CMK (cell line): ENCODE data around the gene PRKG1.
A peak's percentile ranks its signal among the peaks of the same experiment; 100 is the strongest.
"Not testable (repeated sequence)": the region's sequence is repeated elsewhere in the genome, so short reads cannot be mapped to it uniquely, and the experiment has no call there.

ENCODE experiments used
- DNase-seq: peaks from one replicate; pipeline ENCODE4 v3.0.0-alpha.2; 2010; ENCODE audit warnings: low read depth

PRKG1 gene

DNA sequence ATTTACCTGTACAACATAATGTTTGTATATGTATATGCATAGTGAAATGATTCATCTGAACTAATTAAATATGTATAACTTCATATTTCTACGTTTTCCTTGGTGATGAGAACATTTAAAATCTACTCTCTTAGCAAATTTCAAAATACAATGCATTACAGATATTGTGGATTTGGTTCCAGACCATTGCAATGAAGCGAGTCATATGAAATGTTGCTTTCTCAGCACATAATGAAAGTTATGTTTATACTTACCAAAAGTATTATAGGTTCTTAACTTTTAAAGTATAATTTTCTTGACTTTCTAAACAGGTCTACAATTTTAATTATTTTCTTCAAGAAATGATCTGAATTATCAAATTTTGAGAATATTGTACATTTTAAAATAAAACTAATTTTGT lies 435.9 kb downstream of the PRKG1 start:
- no peak for DNase-seq

DNA sequence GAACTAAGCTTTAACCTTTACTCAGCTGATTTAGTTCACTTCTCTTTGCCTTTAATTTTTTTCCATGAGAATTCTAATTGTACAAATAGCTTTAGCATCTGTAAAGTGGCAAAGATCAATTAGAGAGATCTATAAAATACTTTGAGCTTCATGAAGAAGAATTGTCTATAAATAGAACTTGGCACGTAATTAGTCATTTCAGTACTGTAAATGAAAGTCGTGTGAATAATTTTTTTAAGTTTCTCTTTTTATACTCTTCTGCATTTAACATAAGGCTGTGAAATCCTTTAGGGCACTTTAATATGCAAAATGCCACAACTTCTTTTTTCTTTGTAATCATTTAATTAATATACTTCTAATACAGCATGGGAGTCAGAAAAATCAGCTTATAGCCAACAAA lies 447.3 kb downstream of the PRKG1 start:
- DNase-seq = no peak

DNA sequence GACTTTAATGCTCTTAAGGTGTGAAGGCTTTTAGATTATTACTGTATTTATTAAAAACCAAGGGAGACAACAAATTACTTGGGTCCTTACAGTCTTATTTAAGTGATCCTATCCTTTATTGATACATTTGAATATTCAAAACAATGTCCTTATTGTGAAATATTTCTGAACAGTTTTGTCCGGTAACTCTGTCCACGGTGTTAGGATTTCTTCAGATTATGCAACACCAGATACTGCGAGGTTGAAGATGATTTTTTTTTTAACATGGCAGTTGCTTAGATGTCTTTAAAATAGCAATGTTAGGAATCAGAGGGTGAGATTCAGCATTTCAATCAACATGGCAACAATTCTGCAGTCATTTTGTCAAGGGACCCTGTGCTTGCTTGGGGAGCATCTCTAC lies 448.6 kb downstream of the PRKG1 start:
- no peak for DNase-seq

DNA sequence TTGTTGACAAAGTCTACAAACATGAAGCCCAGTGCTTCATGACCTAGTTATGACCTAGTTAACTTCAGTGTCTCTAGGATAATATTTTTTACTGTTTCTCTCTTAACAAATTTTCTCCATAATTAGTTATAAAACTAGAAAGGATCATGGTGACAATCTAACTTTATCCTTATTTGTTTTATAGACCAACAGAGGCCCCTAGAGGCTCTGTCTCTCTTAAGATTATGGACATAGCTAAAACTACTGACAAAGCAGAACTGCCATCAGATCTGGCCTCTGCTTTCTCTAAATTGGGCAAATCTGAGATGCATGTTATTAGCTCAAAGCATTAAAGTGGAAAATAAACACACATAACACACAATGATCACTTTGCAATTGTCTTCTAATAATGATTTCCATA lies 449.2 kb downstream of the PRKG1 start:
- no peak for DNase-seq

DNA sequence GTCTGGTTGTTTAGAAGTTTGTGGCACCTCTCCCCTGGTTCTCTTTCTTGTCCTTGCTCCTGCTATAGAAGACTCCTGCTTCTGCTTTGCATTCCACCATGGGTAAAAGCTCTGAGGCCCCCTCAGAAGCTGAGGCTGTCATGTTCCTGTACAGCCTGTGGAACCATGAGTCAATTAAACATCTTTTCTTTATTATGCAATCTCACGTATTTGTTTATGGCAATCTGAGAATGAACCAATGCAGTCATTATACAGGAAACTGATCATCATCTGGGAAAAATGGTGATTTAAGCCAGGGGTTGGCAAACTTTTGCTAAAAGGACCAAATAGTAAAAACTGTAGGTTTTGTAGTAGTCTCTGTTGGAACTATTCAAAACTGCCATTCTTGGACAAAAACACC lies 449.8 kb downstream of the PRKG1 start:
- DNase-seq = no peak

DNA sequence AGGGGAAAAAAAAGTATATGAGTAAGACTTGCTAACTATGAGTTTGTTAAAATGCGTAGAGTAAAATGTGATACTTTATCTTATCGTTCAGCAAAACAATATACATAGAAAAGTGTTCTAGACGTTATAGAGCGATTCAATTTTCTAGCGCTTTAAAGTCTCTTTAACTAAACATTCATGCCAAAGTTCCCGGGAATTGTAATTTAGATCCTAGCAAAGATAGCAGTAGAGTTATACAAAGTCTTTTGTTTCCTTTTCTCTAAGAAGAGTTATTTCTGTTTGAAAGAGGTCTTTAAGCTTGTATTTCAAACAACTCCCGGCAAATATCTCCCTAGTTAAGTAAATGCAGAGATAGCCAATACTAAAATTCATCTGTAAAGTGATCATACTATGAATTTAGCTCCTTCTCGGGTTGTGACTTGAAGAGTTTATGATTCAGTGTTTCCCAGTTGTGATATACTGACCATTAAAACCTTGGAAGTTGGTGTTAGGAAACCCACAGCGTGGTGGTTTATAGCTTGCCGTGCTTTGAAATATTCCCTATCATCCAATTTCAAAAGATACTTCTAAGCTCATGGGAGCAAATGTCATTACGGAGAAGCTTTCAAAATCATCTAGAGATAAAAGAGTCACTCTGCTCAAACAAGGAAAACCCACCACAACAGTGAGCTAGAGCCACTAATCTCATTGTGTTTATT lies 453.4 kb downstream of the PRKG1 start:
- no peak for DNase-seq

DNA sequence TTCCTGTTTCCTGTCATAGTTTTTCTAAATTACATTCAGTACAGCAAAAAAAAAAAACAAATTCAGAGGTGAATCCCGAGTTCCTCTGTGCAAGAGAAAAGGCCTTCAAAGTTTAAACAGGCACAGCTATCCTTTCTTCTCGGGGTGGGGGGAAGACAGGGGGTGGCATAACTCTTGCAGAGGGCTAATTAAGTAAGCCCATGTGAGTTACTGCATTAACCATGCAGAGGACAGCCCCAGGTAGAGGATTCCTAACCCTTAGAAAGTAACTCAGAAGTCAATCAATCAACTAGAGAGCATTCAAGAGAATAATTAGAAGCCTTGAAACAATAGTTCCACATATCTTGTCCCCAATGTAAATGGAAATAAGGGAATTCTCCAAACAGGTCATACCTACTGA lies 454.2 kb downstream of the PRKG1 start:
- DNase-seq = no peak

DNA sequence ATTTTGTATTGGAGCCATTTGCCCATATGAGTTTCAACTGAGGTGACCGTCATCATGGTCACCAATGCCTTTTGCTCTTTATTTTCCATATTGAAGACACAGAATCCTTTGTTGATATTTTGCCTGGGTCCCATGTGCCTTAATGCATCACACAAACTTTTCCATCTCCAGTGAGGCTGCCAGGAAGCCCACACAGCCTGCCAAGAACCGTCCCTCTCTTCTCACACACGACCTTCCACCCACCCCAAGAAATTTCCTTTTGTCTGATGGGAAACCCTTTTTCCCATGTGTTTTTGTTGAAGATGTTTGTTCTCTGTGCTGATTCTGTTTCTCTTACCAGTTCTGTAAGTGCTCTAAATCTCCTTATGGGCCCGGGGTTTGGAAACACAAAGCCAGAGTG lies 456.3 kb downstream of the PRKG1 start:
- DNase-seq = no peak

DNA sequence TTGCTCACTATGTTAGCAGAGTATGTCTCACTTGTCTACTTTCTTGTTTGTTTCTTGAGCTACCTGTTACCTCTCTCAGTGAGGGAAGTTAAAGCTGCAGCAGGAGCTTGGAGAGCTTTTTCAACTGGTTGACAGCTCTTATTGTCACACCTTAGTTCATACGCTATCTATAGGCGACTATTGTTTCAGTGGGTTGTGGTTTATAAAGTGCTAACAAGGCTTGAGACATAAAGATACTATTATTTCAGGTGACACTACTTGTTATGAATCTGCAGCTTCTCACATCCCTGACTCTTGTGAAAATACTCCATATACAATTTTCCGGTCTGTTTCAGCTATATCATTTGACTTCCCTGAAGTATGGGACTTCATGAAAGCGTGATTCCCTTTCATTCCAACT lies 457.8 kb downstream of the PRKG1 start:
- DNase-seq = no peak

DNA sequence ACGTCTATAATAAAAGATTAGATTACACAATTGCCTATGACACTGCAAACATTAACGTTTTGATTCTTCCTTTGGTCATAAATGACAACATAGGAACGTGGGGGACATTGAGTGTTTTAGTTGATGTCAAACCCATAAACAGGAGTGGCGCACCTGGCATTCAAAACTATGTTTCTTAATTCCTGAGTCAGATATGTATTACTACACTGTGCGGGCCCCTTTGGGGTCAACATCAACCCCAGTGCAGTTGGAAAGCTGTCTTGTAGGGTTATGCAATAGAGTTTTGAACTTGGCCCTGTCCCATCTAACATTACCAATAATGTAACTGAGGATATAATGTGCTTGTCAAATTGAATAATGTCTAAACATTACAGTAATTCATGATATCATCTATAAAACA lies 468.6 kb downstream of the PRKG1 start:
- no peak for DNase-seq

DNA sequence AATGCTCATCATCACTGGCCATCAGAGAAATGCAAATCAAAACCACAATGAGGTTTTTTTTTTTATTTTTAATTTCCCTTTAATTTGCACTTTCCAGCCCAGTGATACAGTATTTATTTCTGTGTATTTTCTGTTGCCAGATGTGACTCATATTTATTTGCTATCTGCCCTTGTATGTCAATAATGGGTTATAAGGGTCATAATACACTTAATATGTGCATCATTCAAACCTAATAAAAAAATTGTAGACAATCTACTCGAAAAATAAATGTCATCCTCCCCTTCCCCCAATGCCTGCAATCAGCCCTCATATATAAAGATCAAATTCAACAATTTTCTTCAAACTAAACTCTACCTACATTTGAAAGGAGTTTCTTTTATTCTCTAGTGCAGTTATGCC lies 470.6 kb downstream of the PRKG1 start:
- no peak for DNase-seq

DNA sequence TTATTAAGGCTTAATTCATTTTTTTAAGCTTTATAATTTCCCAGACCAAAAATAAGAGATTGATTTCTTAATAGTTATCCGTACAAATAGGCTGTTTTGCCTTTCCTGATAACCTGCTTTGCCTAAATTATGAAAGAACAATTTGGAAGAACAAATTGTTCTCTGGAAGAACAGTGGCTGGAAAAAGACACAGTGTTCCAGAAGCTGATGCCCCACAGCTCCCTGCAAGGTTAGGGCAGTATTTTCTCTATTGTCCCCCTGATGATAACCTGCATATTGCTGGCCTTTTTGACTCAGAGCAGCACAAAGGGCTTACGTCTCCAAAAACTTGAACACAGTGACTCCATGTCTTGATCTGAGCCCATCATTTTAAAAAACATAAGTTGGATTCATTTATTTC lies 473.7 kb downstream of the PRKG1 start:
- DNase-seq = no peak

DNA sequence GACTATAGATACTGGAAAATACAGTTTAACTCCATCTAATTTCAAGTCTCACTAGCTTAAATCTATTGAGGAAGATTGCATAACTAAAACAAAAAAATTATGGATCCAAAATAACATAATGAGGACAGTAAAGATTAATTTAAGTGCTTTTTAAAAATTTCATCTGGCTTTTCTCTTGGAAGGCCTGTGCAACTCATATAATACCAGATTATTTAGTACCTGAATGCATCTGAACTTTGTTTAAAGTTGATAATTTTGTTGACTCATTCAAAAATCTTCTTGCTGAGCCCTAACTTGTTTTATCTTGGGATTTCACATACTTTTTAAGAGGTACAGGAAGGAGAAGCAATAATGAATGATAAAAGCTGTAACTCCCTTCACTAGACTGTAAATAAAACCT lies 478.6 kb downstream of the PRKG1 start:
- no peak for DNase-seq

DNA sequence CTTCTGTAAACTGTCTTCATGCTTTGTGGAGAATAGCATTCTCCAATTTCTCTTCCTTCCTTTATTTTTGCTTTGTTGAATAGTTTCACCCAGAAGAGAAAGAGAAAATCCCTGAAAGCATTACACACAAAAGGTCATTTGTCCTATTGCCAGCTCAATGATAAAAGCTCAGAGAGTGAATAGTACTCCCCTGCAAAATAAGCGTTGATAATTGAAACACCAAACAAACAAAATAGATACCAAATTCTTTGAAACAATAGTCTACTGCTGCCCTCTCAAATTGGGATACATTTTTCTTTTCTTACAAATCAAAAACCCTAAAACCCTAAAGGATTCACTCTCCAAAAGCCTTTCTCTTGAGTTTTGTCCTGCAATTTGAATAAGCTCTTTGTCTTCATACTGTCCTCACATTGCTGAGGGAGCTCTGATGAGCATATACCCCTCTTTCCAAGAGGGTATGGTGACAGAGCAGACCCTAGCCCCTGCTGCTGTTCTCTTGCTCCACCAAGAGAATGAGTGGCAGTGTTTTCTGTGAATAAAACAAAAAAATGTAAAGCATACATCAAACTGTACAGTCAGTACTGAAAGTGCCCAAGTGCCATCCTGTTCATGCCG lies 490.7 kb downstream of the PRKG1 start:
- DNase-seq = no peak

DNA sequence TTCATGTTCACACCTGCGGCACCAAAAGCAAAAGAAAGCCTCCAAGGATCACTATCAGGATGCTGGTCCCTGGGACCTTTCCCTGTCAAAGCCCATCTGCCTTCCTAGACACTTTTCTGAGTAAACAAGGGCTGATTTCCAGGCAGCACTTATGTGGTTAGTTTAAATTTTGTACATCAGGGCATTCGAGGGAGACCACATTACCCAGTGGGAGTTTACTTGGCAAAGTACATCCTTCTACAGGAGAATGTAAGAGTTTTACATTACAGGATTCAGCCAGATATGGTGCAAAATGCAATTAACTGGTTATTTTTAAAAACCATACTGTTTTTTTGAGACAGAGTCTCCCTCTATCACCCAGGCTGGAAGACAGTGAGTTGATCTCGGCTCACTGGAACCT lies 493.0 kb downstream of the PRKG1 start:
- no peak for DNase-seq

DNA sequence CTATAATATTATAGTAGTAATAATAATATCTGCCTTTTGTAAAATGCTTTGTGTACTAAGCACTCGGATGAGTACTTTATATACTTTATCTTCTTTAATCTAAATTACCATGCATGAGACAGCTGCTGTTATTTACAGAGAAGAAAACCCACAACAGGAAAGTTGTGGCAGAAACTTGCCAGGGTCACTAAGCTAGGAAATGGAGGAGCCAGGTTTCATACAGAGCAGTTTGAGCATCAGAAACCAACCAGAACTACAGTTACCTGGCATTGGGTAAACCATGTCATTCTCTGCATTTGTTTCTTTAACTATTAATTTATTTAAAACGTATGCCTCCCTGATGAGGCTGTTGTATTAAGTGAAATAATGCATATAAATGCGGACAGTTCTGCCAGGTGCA lies 495.2 kb downstream of the PRKG1 start:
- no peak for DNase-seq

DNA sequence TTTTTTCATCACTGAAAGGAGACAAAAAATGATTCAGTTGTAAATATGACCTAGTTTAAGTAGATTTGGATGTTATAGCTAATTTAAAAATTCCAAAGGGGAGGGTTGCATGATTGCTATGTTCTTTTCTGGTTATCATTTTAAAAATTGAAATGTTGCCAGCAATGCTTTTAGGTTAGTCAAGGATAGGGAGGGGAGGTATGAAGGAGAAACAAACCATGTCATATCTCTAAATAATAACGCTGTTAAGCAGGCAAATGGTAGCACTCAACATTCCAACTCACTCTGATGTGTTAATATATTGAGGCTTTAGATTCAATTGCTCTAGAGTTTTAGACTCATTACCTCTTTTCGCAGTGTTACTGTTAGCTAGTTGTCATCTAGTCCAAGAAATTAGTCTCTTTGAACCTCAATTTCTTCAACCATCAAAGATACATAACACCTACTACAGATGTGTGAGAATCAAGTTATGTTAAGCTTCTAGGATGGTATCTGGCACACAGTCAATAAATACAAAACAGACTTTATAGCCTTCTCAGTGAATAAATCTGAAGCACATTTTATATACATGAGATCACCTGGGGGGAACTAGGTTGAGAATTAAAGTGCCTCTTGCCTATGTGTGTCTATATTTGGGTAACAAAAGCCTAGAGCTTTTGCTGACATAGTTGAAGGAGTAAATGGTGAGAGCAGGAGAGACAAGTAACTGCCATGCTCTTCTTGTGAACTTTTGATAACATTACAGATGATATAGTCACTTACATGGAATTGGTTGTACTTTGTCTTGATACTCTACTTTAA lies 500.2 kb downstream of the PRKG1 start:
- no peak for DNase-seq

DNA sequence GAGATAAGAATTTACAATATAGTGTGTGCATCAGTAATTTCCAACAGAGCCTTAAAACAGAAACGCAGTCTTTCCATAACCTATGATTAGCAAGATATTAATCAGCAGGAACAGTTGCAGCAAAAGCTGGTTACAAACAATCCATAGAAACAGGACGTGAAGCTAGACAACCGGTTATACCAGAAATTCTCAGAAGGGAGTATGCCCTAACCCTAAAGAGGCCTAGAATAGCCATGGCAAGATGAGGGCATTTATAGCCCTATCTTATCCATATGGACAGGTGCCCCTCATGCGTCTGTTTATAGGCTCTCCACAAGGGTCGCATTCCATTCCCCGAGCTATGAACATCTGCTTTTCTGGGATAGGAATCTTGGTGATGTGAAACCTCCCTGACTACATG lies 506.9 kb downstream of the PRKG1 start:
- DNase-seq = not testable (repeated sequence)

DNA sequence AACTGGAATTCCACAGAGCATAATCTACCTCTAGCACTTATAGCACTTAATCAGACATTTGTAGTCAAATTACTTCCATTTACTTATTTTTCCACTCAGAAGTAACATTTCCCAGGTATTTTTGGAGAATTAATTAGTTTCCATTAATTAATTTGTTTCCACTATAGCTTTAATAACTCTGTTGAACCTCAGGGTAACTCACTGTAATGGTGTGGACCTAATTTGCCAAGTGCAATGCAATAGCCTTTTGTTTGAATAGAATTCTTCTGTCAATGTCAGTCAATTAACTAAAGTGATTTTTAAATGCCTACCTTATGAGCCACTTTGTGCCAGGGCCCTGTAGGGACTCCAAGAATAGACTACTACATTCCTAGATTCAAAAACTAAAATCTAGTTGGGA lies 509.7 kb downstream of the PRKG1 start:
- DNase-seq = no peak

DNA sequence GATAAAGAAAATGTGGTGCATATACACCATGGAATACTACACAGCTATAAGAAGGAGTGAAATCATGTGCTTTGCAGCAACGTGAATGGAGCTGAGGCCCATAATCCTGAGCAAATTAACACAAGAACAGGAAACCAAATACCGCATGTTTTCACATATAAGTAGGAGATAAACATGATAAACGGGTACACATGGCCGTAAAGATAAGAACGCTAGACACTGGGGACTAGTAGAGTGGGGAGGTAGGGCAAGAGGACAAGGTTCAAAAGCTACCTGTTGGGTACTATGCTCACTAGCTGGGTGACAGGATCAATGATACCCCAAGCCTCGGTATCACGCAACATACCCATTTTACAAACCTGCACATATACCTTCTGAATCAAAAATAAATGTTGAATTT lies 511.5 kb downstream of the PRKG1 start:
- peak; percentile 36 for DNase-seq

DNA sequence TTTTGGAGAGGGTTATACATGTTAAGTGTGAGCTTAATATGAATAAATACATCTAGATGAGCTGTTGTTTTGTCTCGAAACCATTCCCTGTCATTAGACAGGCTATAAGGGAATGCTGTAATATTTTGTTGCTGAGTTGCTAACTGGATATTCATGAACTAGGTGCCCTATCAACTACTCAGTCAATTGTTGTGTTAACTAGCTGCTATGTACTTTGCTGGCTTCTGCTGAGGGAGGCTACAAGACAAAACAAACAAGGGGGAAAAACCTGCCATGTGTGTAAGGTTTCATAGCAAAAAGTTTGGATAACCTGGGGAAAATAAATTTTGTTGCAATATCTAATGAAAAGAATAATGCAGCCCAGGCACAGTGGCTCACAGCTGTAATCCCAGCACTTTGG lies 514.7 kb downstream of the PRKG1 start:
- DNase-seq = no peak

DNA sequence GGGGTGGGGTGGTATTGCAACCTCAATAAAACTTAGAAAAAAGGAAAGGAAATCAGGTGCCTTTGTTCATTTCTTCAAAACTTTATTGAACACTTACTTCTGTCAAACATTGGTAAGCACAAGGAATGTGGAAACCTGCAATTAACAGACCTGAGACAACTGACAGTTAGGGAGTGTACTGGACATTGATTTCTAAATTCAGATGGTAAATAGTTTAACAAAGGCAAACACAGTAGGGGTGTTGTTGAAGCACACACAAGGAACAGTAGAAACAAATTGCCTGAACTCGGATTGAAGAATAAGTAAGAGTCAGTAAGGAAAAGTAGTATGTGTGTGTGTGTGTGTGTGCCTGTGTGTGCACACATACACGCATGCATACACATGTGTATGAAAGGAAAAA lies 516.5 kb downstream of the PRKG1 start:
- DNase-seq = no peak

DNA sequence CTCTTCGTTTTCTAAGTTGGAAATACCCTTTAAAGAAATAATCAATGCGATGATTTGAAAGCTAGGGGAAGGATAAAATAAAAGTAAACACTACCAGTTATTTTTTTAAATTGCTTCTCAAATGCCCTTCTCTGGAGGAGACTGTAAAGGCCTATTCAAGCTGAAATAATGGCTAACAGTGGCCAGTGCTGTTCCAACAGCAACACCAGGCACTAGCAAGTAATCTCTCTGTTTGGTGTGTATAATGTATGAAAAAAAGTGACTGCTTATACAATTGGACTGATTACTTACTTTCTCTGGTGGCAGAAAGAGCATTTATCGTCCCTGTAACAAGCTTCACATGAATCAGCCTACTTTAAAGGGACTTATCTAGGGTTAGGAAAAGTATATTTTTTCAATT lies 522.4 kb downstream of the PRKG1 start:
- DNase-seq = no peak

DNA sequence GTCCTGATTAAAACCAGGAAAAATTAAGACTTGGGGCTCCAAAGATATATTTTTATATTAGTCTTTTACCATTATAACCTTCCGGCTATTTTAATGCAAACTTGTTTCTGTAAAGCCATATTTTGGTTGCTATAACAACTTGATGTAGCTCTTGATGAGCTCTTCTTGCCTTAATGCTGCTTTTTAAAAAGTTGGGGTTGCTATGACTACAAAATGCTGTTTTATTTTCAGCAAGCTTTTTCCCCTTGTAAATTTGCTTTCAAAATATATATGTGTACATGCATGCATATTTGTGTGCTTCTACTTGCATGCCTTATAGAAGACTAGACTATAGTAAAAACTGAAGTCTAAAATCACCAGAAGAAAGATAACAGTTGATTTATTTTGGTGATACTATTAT lies 525.4 kb downstream of the PRKG1 start:
- no peak for DNase-seq
